ENCODE measurements around the gene WDR90. TPM values are rescaled to one million over a fixed set of nuclear protein-coding genes. Genes with fewer than 3 reads are reported as not detected.

WDR90 gene
- total RNA-seq, 2 donors from 2014 or later, result 49.7 to 130 TPM

DNA sequence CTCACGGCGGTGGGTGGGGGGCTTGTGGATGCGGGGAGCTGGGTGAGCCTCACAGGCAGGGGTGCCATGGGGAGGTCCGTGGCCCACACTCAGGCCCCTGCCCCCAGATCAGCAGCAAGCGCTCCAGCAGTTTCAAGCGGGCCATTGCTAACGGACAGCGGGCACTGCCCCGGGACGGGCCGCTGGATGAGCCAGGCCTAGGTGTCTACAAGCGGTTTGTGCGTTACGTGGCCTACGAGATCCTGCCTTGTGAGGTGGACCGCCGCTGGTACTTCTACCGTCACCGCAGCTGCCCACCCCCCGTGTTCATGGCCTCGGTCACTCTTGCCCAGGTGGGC is 27.4 kb downstream of the WDR90 start:
- no peak for ATAC-seq
- DNase-seq (ENCODE audit: low spot score), result no peak
- Mint-ChIP-seq H3K9me3 (no peaks in the 10 kb centered on the region), H3K27me3 (no peaks in the 10 kb centered on the region), H3K4me3 (no peak overlapping the region), H3K27ac (no peak overlapping the region), H3K4me1 (ENCODE audit: low read depth in 2 of 2) (peaks cover 9 to 14% of the 10 kb centered on the region in 2 donors), H3K36me3 (no peaks in the 10 kb centered on the region)

DNA sequence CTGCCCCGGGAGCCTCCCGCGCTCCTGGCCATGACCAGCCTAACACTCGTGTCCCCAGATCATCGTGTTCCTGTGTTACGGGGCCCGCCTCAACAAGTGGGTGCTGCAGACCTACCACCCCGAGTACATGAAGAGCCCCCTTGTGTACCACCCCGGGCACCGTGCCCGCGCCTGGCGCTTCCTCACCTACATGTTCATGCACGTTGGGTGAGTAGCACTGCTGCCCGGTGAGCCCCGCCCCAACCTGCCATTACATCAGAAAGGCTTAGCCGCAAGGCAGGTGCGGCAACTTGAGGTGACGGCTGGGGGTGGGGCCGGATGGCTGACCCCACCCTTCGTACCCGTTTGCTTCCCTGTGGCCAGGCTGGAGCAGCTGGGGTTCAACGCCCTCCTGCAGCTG is 27.7 kb downstream of the WDR90 start:
- H3K27me3 Mint-ChIP-seq, result no peaks in the 10 kb centered on the region

DNA sequence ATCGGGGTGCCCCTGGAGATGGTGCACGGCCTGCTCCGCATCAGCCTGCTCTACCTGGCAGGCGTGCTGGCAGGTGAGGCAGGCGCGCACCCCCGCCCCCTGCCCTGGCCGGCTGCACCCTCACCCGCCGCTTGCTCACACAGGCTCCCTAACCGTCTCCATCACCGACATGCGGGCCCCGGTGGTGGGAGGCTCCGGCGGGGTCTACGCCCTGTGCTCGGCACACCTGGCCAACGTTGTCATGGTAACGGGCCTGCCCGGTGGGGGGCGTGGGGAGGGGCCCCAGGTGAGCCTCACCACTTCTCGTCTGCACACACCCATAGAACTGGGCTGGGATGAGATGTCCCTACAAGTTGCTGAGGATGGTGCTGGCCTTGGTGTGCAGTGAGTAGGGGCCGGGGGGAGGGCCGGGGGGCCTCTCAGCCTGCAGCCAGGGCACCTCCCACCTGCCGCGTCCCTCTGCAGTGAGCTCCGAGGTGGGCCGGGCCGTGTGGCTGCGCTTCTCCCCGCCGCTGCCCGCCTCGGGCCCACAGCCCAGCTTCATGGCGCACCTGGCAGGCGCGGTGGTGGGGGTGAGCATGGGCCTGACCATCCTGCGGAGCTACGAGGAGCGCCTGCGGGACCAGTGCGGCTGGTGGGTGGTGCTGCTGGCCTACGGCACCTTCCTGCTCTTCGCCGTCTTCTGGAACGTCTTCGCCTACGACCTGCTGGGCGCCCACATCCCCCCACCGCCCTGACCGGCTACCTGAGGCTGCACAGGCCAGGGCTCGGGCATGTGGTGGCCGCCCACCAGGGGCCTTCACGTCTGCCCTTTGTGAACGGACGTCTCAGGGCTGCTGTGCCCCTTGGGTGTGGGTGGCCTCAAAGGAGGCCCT is 28.4 kb downstream of the WDR90 start:
- H3K27me3 Mint-ChIP-seq, result no peaks in the 10 kb centered on the region
- peaks cover 12 to 17% of the 10 kb centered on the region in 2 donors for H3K4me1 Mint-ChIP-seq (ENCODE audit: low read depth in 2 of 2)
- no peak overlapping the region for H3K4me3 Mint-ChIP-seq
- ATAC-seq (no peak), DNase-seq (ENCODE audit: low spot score) (no peak)
- no peaks in the 10 kb centered on the region for H3K9me3 Mint-ChIP-seq
- H3K36me3 Mint-ChIP-seq, result no peaks in the 10 kb centered on the region
- no peak overlapping the region for H3K27ac Mint-ChIP-seq

More for the DNA sequence above, 27.7 kb downstream of the WDR90 start:
- Mint-ChIP-seq H3K4me1 (ENCODE audit: low read depth in 2 of 2) (peaks cover 9 to 17% of the 10 kb centered on the region in 2 donors), H3K36me3 (no peaks in the 10 kb centered on the region), H3K27ac (no peak overlapping the region), H3K4me3 (no peak overlapping the region), H3K9me3 (no peaks in the 10 kb centered on the region)
- DNase-seq (ENCODE audit: low spot score) (no peak), ATAC-seq (no peak)

DNA sequence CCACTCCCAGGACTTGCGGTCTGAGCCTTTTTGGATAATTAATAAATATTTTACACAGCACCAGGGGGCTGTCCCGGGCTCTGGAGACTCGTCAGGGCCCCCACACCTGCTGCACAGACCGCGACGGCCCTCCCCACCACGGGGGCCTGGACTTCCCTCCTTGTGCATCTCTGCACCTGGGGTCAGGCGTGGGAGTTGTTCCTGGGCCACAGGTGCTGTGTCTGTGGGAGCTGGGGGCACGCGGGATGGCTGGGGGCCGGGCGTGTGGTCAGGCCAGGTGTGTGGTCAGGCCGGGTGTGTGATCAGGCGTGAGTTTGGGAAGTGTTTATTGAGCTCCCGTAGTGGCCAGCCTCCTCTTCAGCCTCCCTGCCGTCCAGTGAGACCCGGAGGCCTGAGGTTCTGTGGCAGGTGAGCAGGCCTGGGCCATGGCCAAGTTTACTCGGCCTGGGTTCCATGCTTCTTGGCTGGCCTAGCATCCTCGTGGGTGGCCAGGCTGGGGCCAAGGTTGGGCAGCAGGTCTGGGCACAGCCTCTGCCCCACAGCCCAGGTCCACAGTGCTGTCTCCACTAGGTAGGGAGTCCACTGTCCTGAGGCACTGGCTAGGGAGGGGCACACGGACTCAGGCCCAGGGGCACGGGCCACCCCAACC is 29.2 kb downstream of the WDR90 start:
- H3K27ac Mint-ChIP-seq, result no peak overlapping the region
- H3K27me3 Mint-ChIP-seq, result no peaks in the 10 kb centered on the region

DNA sequence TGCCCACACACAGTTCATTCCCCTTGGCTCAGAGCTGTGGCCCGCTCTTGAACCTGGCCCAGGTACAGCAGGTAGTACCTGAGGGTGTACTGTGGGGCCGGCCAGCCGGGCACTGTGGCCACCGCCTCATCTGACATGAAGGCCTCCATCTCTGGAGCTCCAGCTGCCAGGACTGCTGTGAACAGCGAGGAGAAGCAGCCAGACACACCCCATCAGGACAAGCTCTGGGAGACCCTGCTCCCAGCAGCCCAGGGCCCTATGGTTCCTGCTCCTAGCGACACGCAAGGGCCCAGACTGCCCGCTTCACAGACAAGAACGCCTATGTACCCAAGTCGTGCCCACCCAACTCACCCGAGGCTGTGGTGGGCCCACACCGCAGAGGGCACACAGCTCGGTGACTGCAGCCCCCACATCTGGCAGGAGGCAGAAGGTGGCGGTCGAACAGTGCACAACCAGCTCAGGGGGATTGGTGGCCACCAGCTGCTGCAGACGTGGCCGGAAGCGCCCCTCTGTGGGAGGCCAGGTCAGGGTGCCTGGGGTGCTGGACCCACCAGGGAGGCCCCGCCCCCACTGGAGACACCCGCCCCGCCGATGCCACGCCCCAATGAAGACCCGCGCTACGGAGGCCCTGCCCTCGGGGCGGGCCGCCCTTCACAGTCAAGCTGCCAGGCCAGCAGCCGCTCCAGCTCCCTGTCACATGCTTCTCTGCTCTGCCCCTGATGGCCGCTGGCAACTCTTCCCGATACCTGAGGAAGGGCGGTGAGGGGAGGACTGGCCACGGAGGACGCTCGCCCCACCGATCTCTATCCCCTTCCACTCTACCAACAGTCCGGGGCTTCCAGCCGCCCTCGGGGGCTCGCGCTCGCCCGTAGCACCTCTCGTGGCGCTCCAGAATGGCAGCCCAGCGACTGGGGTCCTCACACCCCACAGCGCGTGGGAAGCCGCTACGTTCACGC is 30.0 kb downstream of the WDR90 start:
- Mint-ChIP-seq H3K27me3 (no peaks in the 10 kb centered on the region), H3K36me3 (no peaks in the 10 kb centered on the region), H3K9me3 (no peaks in the 10 kb centered on the region), H3K4me1 (ENCODE audit: low read depth in 2 of 2) (peaks cover 13 to 17% of the 10 kb centered on the region in 2 donors), H3K27ac (no peak overlapping the region), H3K4me3 (peak overlapping the region; percentile 81)
- DNase-seq (ENCODE audit: low spot score) (no peak), ATAC-seq (peak; percentile 7 to 28)

More for the DNA sequence above, 29.2 kb downstream of the WDR90 start:
- Mint-ChIP-seq H3K9me3 (no peaks in the 10 kb centered on the region), H3K36me3 (no peaks in the 10 kb centered on the region), H3K4me1 (ENCODE audit: low read depth in 2 of 2) (peaks cover 13 to 17% of the 10 kb centered on the region in 2 donors), H3K4me3 (no peak overlapping the region)
- no peak for ATAC-seq
- DNase-seq (ENCODE audit: low spot score), result no peak

DNA sequence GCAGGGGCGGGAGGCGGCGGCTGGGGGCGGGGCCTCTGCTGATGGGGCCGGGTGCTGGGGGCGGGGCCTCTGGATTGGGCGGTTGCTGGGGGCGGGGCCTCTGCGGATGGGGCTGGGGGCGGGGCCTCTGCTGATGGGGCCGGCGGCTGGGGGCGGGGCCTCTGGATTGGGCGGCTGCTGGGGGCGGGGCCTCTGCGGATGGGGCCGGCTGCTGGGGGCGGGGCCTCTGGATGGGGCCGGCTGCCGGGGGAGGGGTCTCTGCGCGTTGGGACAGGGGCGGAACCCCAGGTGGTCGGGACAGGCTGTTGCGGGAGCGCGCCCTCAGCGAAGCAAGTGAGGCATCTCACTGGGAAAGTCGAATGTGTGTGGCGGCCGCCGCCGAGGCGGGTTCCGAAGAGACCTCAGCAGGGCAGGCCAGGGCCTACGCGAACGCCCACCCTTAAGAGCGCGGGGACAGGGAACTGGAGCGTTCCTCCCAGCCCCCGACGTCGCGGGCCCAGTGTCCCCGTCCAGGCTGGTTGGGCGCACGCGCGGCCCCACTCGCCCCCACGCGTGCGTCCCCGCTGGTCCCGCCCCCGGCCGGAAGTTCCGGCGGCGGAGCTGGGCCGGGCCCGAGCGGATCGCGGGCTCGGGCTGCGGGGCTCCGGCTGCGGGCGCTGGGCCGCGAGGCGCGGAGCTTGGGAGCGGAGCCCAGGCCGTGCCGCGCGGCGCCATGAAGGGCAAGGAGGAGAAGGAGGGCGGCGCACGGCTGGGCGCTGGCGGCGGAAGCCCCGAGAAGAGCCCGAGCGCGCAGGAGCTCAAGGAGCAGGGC is 30.9 kb downstream of the WDR90 start, which contains the start of gene STUB1:
TSS of gene STUB1 (plus strand) at position 597 of the 811 bp plus-strand sequence. CDS start at position 713, 116 bp downstream.
- peak within 1 kb of the TSS; percentile 81 for H3K4me3 Mint-ChIP-seq
- no peaks in the 10 kb centered on the region for H3K9me3 Mint-ChIP-seq
- H3K4me1 Mint-ChIP-seq (ENCODE audit: low read depth in 2 of 2), result peaks cover 13 to 14% of the 10 kb centered on the region in 2 donors
- H3K27ac Mint-ChIP-seq, result peak within 1 kb of the TSS in 1 of 2 donors; percentile 28
- no peaks in the 10 kb centered on the region for H3K27me3 Mint-ChIP-seq
- peak; percentile 92 for DNase-seq (ENCODE audit: low spot score)
- ATAC-seq, result peak; percentile 71 to 86
- no peaks in the 10 kb centered on the region for H3K36me3 Mint-ChIP-seq

DNA sequence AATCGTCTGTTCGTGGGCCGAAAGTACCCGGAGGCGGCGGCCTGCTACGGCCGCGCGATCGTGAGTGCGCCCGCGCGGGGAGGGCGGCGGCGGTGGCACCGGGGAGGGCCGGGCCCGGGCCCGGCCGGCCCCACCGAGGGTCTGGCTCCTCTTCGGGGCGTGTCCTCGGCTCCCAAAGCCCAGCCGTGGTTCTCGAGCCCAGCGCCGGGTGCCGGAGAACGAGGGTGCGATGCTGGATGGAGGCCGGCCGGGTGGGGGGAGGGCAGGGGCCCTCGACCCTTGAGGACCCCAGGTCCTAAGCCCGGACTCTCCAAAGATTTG is 31.4 kb downstream of the WDR90 start:
- Mint-ChIP-seq H3K27me3 (no peaks in the 10 kb centered on the region), H3K4me1 (ENCODE audit: low read depth in 2 of 2) (peaks cover 11 to 13% of the 10 kb centered on the region in 2 donors), H3K27ac (peak overlapping the region in 1 of 2 donors; percentile 28), H3K9me3 (no peaks in the 10 kb centered on the region), H3K4me3 (peak overlapping the region; percentile 81), H3K36me3 (no peaks in the 10 kb centered on the region)
- DNase-seq (ENCODE audit: low spot score) (no peak), ATAC-seq (peak in 1 of 2 donors; percentile 0)

DNA sequence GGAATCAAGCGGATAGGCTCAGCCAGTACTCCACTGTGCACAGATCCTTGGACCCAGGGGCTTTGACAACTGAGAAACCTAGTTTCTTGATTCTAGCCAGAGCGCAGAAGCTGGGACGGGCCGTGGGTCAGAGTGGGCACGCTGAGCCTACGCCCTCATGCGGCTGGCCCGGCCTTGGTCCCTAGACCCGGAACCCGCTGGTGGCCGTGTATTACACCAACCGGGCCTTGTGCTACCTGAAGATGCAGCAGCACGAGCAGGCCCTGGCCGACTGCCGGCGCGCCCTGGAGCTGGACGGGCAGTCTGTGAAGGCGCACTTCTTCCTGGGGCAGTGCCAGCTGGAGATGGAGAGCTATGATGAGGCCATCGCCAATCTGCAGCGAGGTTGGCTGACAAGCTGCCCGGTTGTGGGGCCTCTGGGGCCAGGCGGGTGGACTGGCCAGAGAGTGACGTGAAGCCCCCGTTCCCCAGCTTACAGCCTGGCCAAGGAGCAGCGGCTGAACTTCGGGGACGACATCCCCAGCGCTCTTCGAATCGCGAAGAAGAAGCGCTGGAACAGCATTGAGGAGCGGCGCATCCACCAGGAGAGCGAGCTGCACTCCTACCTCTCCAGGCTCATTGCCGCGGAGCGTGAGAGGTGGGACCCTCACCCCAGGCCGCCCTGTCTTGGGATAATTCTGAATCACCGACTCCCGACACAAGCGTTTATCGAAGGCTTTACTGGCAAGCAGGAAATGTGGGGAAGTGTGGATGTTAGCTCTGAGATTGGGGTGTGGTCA is 32.0 kb downstream of the WDR90 start:
- Mint-ChIP-seq H3K27me3 (no peaks in the 10 kb centered on the region), H3K4me3 (peak overlapping the region; percentile 81), H3K4me1 (ENCODE audit: low read depth in 2 of 2) (peaks cover 11 to 13% of the 10 kb centered on the region in 2 donors), H3K36me3 (no peaks in the 10 kb centered on the region), H3K27ac (peak overlapping the region in 1 of 2 donors; percentile 28), H3K9me3 (no peaks in the 10 kb centered on the region)
- DNase-seq (ENCODE audit: low spot score) (no peak), ATAC-seq (no peak)

DNA sequence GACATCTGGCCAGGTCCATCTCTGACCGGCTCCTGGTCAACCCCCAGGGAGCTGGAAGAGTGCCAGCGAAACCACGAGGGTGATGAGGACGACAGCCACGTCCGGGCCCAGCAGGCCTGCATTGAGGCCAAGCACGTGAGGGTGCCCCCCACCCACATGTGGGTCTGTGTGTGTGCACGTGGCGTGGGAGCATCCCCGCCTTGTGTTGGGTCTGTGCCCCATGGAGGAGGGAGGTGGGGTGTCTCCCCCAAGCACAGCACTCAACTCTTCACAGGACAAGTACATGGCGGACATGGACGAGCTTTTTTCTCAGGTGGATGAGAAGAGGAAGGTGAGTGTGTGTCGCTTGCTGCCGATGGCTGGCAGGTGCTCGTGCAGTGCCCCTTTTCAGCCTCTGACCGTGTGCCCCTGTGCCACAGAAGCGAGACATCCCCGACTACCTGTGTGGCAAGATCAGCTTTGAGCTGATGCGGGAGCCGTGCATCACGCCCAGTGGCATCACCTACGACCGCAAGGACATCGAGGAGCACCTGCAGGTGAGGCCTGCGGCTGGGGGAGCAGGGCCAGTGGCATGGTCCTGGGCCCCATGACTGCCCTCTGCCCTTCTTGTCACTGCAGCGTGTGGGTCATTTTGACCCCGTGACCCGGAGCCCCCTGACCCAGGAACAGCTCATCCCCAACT is 32.7 kb downstream of the WDR90 start:
- Mint-ChIP-seq H3K27ac (no peak overlapping the region), H3K9me3 (no peaks in the 10 kb centered on the region), H3K4me1 (ENCODE audit: low read depth in 2 of 2) (peaks cover 11 to 13% of the 10 kb centered on the region in 2 donors), H3K36me3 (no peaks in the 10 kb centered on the region), H3K27me3 (no peaks in the 10 kb centered on the region), H3K4me3 (peak overlapping the region; percentile 81)
- no peak for ATAC-seq
- no peak for DNase-seq (ENCODE audit: low spot score)

DNA sequence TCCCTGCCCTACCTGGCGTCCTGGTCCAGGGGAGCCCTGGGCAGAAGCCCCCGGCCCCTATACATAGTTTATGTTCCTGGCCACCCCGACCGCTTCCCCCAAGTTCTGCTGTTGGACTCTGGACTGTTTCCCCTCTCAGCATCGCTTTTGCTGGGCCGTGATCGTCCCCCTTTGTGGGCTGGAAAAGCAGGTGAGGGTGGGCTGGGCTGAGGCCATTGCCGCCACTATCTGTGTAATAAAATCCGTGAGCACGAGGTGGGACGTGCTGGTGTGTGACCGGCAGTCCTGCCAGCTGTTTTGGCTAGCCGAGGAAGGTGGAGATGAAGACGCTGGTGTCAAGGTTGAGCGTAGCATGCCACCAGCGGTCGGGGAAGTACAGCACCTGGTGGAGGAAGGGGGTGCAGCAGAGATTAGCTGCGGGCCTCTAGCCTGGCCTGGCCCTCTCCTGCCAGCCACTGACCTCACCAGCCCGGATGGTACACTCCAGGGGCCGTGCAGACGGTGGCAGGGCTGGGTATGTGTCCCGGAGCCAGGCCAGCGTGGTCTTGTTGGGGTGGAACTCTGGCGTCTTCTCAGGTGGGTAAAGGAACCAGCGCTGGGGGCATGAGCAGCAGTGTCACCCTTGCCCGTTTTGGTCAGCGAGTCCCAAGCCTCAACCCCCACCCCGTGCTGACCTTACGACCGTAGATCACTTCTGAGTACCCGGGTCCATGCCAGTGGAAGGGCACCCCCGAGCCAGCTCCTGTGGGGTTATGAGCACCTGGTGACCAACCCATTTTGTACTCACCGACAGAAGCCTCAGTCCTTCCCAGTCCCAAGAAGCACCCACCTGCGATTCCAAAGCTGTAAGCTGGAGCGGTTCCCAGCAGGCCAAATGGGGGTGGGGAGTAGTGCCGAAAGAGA is 33.6 kb downstream of the WDR90 start:
- ATAC-seq (no peak), DNase-seq (ENCODE audit: low spot score) (no peak)
- Mint-ChIP-seq H3K27ac (peak overlapping the region in 1 of 2 donors; percentile 39), H3K4me3 (peak overlapping the region; percentile 81), H3K27me3 (no peaks in the 10 kb centered on the region), H3K4me1 (ENCODE audit: low read depth in 2 of 2) (peaks cover 11 to 13% of the 10 kb centered on the region in 2 donors), H3K36me3 (no peaks in the 10 kb centered on the region), H3K9me3 (no peaks in the 10 kb centered on the region)

DNA sequence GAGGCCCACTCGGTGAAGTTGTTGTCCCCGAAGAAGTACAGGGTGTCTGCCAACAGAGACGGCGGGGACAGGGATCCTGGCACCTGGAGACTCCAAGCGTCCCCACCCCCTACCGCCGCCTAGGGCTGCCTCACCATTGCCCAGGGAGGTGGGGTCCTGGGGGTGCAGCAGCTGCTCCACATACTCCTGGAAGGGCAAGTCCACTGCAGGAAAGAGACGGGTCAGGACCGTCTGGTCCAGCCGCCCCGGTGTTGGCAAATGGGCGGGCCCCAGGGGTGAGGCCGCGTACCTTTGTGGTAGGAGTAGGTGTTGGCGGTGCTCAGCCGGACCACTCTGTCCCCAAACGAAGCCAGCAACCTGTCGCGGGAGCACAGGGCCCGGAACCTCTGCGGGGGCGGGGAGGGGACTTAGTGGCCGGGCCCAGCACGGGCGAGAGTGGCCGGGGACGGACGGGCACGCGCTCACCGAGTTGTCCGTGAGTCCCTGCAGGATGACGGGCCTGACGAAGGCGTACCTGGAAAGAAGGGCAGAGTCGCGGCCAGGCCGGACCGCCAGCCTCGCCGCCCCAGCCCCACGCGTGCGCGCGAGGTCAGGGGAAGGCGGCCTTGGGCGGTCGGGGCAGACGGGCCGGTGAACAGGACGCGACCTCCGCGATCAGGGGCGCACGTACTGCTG is 34.4 kb downstream of the WDR90 start:
- H3K27ac Mint-ChIP-seq, result no peak overlapping the region
- DNase-seq (ENCODE audit: low spot score) (no peak), ATAC-seq (no peak)
- H3K27me3 Mint-ChIP-seq, result no peaks in the 10 kb centered on the region
- no peaks in the 10 kb centered on the region for H3K9me3 Mint-ChIP-seq
- H3K36me3 Mint-ChIP-seq, result no peaks in the 10 kb centered on the region
- H3K4me1 Mint-ChIP-seq (ENCODE audit: low read depth in 2 of 2), result peaks cover 11 to 13% of the 10 kb centered on the region in 2 donors
- H3K4me3 Mint-ChIP-seq, result peak overlapping the region; percentile 77
